Right lobe of liver (tissue), 4 donors: ENCODE results near the gene CFAP46.

Experiments used
- POLR2A ChIP-seq: fragments of 450-650 bp; IDR thresholded peaks from one replicate; pipeline ENCODE4 v1.6.1; 2017; ENCODE audit warnings: antibody characterized with exemption, mild to moderate bottlenecking
- TF ChIP-seq, protein P1 (sequence below), 4 donors: fragments of 200-600 bp in 3 of 4; fragments of 450-650 bp in 1 of 4; IDR thresholded peaks; one replicate each; pipeline versions ENCODE4 v1.5.1 to v1.8.0; 2016 to 2022; ENCODE audit warnings: antibody characterized with exemption in 4 of 4, mild to moderate bottlenecking in 2 of 4
- donor health status: DM: no; HTN: no; CAD: no.
- donor health status: DM: no; HTN: no; CAD: no.
- donor health status: DM: no; HTN: yes; CAD: no.

DNA sequence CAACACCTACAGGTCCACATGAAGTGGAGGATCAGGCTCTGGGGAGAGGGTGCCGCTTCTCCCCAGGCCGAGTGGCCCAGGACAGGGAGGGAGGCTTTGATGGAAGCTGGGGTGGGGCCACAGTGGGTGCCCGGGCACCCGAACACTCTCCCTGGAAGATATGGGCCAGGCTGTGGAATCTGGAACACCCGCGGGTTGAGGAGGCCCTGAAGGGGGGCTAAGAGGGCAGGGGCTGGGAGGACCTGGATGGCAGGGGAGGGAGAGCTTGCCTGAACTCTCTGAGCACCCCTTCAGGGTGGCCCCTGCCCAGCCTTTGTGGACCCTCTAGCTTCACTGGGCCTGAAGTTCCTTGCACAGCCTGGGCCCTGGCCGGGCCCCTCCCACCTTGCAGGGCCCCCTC lies 151.9 kb downstream of the CFAP46 start:
- TF ChIP-seq, protein P1, sequence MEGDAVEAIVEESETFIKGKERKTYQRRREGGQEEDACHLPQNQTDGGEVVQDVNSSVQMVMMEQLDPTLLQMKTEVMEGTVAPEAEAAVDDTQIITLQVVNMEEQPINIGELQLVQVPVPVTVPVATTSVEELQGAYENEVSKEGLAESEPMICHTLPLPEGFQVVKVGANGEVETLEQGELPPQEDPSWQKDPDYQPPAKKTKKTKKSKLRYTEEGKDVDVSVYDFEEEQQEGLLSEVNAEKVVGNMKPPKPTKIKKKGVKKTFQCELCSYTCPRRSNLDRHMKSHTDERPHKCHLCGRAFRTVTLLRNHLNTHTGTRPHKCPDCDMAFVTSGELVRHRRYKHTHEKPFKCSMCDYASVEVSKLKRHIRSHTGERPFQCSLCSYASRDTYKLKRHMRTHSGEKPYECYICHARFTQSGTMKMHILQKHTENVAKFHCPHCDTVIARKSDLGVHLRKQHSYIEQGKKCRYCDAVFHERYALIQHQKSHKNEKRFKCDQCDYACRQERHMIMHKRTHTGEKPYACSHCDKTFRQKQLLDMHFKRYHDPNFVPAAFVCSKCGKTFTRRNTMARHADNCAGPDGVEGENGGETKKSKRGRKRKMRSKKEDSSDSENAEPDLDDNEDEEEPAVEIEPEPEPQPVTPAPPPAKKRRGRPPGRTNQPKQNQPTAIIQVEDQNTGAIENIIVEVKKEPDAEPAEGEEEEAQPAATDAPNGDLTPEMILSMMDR (IDR thresholded peaks at IDR 0.05), result no peak
- no peak for TF ChIP-seq POLR2A
